CD4-positive, CD25-positive, alpha-beta regulatory T cell (primary cell): Measurements from ENCODE around the gene FGF12. TPM values are rescaled to one million over a fixed set of nuclear protein-coding genes. Genes with fewer than 3 reads are reported as not detected.

Source experiments
- ATAC-seq, 2 donors: fragments of 150-1000 bp; cut with Tn5 transposase; one replicate each; pipeline ENCODE4 v1.10.0; 2021; ENCODE audit warnings: low read depth in 2 of 2, moderate number of reproducible peaks in 2 of 2, moderate library complexity in 1 of 2
- DNase-seq, 3 donors: peaks; one replicate each; pipeline versions ENCODE4 v3.0.0 to v3.0.0-alpha.2; 2012 to 2022; ENCODE audit warnings: mixed read lengths in 1 of 3
- H3K27ac ChIP-seq: one replicate; pipeline ENCODE4 v1.7.0; 2013; ENCODE audit warnings: mild to moderate bottlenecking, low read length; ENCODE audit not compliant: insufficient read depth, poor library complexity, severe bottlenecking
- H3K27me3 ChIP-seq: one replicate; pipeline ENCODE4 v1.7.0; 2013; ENCODE audit warnings: low read length; ENCODE audit not compliant: control insufficient read depth, insufficient read depth
- H3K36me3 ChIP-seq: one replicate; pipeline ENCODE4 v1.7.0; 2013; ENCODE audit warnings: mild to moderate bottlenecking, low read length, moderate library complexity; ENCODE audit not compliant: control insufficient read depth, insufficient read depth
- H3K4me1 ChIP-seq: 2 replicates; pipeline ENCODE4 v1.7.0; 2013; ENCODE audit warnings: mild to moderate bottlenecking, low read length; ENCODE audit not compliant: insufficient read depth, control insufficient read depth, poor library complexity, severe bottlenecking
- H3K4me3 ChIP-seq: one replicate; pipeline ENCODE4 v1.7.0; 2013; ENCODE audit warnings: low read depth, mild to moderate bottlenecking, low read length, moderate library complexity
- H3K9me3 ChIP-seq, 2 experiments: 1 replicate in 1 of 2; 2 replicates in 1 of 2; pipeline ENCODE4 v1.7.0; 2013; ENCODE audit warnings: low read length in 2 of 2, mild to moderate bottlenecking in 1 of 2, moderate library complexity in 1 of 2; ENCODE audit not compliant: control insufficient read depth in 2 of 2
- H3K27ac Mint-ChIP-seq, 3 donors: one replicate each; pipeline ENCODE4 v1.8.0; 2020 to 2022; ENCODE audit warnings: mild to moderate bottlenecking in 3 of 3, mixed read lengths in 3 of 3, moderate library complexity in 2 of 3
- H3K27me3 Mint-ChIP-seq: one replicate; pipeline ENCODE4 v1.8.0; 2022; ENCODE audit warnings: mild to moderate bottlenecking, mixed read lengths
- H3K36me3 Mint-ChIP-seq: one replicate; pipeline ENCODE4 v1.8.0; 2020; ENCODE audit warnings: mixed read lengths
- H3K4me1 Mint-ChIP-seq, 4 donors: one replicate each; pipeline ENCODE4 v1.8.0; 2020 to 2022; ENCODE audit warnings: mixed read lengths in 4 of 4, mild to moderate bottlenecking in 1 of 4
- H3K4me3 Mint-ChIP-seq, 4 donors: one replicate each; pipeline ENCODE4 v1.8.0; 2020 to 2022; ENCODE audit warnings: mild to moderate bottlenecking in 4 of 4, mixed read lengths in 4 of 4, moderate library complexity in 3 of 4
- H3K9me3 Mint-ChIP-seq, 7 donors: one replicate each; pipeline ENCODE4 v1.8.0; 2020 to 2022; ENCODE audit warnings: mixed read lengths in 7 of 7, mild to moderate bottlenecking in 3 of 7, moderate library complexity in 2 of 7
- polyA plus RNA-seq, 4 donors: library from polyadenylated mRNA; unstranded; fragments of 300-500 nt; fragmentation: Illumina TruSeq; gene quantifications; one replicate each; pipeline ENCODE4 v1.2.3, GENCODE V29; 2021
- total RNA-seq: library from RNA; stranded (reverse); gene quantifications from one replicate; pipeline ENCODE4 v1.2.3, GENCODE V29; 2022

FGF12 gene
- total and polyA plus RNA-seq, 5 donors from 2014 or later = not detected

DNA sequence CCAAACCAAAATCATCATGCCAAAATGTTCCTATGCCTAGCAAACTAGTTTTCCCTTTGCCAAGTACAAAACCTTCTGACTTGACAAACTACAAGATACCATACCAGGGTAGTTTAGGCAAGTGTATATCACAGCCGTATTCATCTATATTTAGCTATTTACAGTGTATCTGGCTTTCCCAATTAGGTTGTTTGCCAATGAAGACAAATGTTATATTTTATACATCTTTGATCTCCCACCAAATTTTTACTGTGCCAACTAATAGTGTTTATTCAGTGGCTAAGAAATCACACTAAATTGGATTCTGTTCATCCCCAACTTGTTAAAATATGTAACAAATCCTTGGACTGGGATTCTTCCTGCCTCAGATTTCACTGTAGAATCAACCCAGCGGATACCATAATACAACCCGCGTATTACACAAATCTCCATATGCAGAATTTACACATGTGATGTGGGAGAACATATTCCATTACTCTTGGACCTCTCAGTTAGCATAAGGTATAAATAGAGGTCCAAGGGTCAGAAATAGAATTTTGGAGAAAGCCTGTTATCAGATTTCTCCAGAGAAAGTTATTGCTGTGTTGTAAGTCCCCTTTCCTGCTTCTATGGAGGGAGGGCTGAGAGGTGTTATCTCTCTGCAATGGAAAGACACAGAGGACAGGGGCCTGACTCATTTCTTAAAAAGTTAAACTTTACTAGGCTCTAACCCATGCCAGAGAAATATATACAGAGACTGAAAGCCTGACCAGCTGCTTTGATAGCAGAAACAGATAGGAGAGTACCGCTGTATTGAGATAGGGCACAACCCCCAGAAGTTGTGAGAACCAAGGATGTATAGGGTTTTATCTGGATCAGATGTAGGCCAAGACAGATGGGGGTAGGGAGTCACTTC lies 467.0 kb downstream of the FGF12 start:
- Mint-ChIP-seq H3K36me3 (no peaks in the 10 kb centered on the region), H3K9me3 (peaks cover 0 to 10% (median 0%) of the 10 kb centered on the region in 7 donors), H3K27ac (no peak overlapping the region), H3K27me3 (no peaks in the 10 kb centered on the region), H3K4me1 (no peaks in the 10 kb centered on the region), H3K4me3 (no peak overlapping the region)
- Histone ChIP-seq H3K27ac (no peak overlapping the region), H3K36me3 (no peaks in the 10 kb centered on the region), H3K9me3 (peaks cover 0 to 4% of the 10 kb centered on the region in 2 experiments), H3K4me3 (no peak overlapping the region), H3K4me1 (no peaks in the 10 kb centered on the region), H3K27me3 (no peaks in the 10 kb centered on the region)
- ATAC-seq = no peak
- DNase-seq = no peak

DNA sequence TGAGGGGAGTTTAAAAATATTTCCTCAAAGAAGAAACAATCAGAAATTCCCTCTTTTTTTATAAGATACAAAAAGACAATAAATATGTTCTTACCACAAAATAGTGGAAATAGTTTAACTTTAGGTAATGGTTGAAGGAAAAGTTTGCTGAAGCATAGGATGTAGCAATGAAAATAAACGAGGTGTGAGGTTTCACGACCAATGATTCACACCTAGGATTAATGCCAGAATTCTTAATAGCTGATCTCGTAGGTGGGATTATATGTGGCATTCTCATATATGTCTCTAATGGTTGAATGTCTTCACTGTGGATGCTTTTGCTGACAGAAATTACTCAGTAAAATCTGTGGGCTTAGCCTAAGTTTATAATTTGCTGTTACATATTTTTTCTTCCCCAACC lies 467.7 kb downstream of the FGF12 start:
- Mint-ChIP-seq H3K36me3 (no peaks in the 10 kb centered on the region), H3K4me1 (no peaks in the 10 kb centered on the region), H3K27ac (no peak overlapping the region), H3K9me3 (peaks cover 0 to 10% (median 2%) of the 10 kb centered on the region in 7 donors), H3K27me3 (no peaks in the 10 kb centered on the region), H3K4me3 (no peak overlapping the region)
- no peak overlapping the region for H3K4me3 ChIP-seq
- peaks cover 0 to 4% of the 10 kb centered on the region in 2 experiments for H3K9me3 ChIP-seq
- no peaks in the 10 kb centered on the region for H3K36me3 ChIP-seq
- ATAC-seq (no peak), DNase-seq (no peak)
- H3K27me3 ChIP-seq = no peaks in the 10 kb centered on the region
- H3K27ac ChIP-seq = no peak overlapping the region
- H3K4me1 ChIP-seq = no peaks in the 10 kb centered on the region

DNA sequence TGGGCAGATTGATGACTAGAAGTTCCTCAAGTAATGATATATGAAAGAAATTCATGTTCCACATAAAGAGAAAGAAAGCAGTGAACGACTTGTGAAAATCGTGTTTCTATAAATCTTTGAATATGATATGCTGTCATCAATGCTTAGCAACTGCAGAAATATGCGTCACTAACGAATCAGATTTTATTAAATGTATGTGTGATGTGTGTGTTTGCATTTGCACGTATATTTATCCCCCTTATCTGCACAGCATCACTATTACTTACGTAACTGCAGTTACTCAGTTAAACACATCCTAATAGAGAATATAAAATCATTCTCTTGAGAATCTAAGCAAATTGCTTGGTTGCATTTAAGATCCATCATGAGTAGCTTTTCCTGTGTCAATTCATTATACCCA lies 468.6 kb downstream of the FGF12 start:
- peaks cover 0 to 4% of the 10 kb centered on the region in 2 experiments for H3K9me3 ChIP-seq
- no peak overlapping the region for H3K4me3 ChIP-seq
- no peaks in the 10 kb centered on the region for H3K4me1 ChIP-seq
- H3K4me1 Mint-ChIP-seq = no peaks in the 10 kb centered on the region
- H3K27me3 Mint-ChIP-seq = no peaks in the 10 kb centered on the region
- DNase-seq (no peak), ATAC-seq (no peak)
- no peak overlapping the region for H3K27ac ChIP-seq
- no peak overlapping the region for H3K27ac Mint-ChIP-seq
- peaks cover 0 to 10% (median 2%) of the 10 kb centered on the region in 7 donors for H3K9me3 Mint-ChIP-seq
- no peaks in the 10 kb centered on the region for H3K27me3 ChIP-seq
- no peaks in the 10 kb centered on the region for H3K36me3 ChIP-seq
- no peak overlapping the region for H3K4me3 Mint-ChIP-seq
- no peaks in the 10 kb centered on the region for H3K36me3 Mint-ChIP-seq

- H3K4me3 ChIP-seq = no peak overlapping the region
- no peaks in the 10 kb centered on the region for H3K4me1 ChIP-seq
- peaks cover 0 to 2% of the 10 kb centered on the region in 2 experiments for H3K9me3 ChIP-seq
- ATAC-seq = no peak
- no peak for DNase-seq
- no peak overlapping the region for H3K4me3 Mint-ChIP-seq
- no peaks in the 10 kb centered on the region for H3K36me3 Mint-ChIP-seq
- no peak overlapping the region for H3K27ac Mint-ChIP-seq
- H3K27ac ChIP-seq = no peak overlapping the region
- H3K27me3 ChIP-seq = no peaks in the 10 kb centered on the region
- H3K36me3 ChIP-seq = no peaks in the 10 kb centered on the region
- H3K27me3 Mint-ChIP-seq = no peaks in the 10 kb centered on the region
- peaks cover 0 to 5% (median 2%) of the 10 kb centered on the region in 7 donors for H3K9me3 Mint-ChIP-seq
- no peaks in the 10 kb centered on the region for H3K4me1 Mint-ChIP-seq
Measured at GRCh38 chr3:192255839-192256238, 471.5 kb downstream of the FGF12 start.

DNA sequence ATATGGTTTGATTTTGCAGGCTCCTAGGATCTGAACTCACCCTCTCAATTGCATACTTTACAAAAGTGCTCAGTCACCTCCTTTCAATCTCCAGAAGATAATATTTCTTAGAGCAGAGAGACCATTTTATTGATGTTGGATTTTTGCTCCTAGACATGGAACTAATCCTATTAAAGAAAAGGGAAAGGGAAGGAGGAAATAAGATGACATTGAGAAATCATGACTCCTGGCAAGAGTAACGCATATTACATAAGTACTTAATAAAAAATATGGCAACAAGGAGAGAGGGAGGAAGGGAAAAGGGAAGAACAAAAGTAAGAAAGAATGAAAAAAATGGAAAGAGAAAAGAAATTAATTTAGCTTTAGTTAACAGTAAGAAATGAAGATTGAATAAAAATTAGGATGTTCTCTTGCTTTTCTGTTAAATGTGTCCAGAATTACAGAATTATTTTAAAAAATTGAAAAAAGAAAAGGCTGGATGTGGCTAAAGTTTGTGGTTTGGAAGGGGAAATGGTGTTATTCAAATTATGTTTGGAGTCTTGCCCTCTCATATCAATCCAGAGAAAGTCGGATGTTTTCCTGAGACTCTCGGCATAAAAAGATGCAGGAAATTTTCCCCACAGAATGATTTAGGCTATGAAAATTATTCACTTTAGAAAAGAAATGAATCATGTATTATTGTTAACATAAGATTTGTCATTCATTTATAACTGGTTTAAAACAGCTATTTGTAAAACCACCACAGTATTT lies 474.0 kb downstream of the FGF12 start:
- Mint-ChIP-seq H3K9me3 (peaks cover 0 to 6% (median 1%) of the 10 kb centered on the region in 7 donors), H3K4me3 (no peak overlapping the region), H3K27me3 (no peaks in the 10 kb centered on the region), H3K27ac (no peak overlapping the region), H3K36me3 (no peaks in the 10 kb centered on the region), H3K4me1 (no peaks in the 10 kb centered on the region)
- Histone ChIP-seq H3K27ac (no peak overlapping the region), H3K36me3 (no peaks in the 10 kb centered on the region), H3K4me3 (no peak overlapping the region), H3K9me3 (no peaks in the 10 kb centered on the region), H3K4me1 (no peaks in the 10 kb centered on the region), H3K27me3 (no peaks in the 10 kb centered on the region)
- DNase-seq (no peak), ATAC-seq (no peak)

- no peaks in the 10 kb centered on the region for H3K36me3 ChIP-seq
- H3K4me1 Mint-ChIP-seq = no peaks in the 10 kb centered on the region
- no peaks in the 10 kb centered on the region for H3K27me3 Mint-ChIP-seq
Measured at GRCh38 chr3:192249516-192249915, 477.8 kb downstream of the FGF12 start.

DNA sequence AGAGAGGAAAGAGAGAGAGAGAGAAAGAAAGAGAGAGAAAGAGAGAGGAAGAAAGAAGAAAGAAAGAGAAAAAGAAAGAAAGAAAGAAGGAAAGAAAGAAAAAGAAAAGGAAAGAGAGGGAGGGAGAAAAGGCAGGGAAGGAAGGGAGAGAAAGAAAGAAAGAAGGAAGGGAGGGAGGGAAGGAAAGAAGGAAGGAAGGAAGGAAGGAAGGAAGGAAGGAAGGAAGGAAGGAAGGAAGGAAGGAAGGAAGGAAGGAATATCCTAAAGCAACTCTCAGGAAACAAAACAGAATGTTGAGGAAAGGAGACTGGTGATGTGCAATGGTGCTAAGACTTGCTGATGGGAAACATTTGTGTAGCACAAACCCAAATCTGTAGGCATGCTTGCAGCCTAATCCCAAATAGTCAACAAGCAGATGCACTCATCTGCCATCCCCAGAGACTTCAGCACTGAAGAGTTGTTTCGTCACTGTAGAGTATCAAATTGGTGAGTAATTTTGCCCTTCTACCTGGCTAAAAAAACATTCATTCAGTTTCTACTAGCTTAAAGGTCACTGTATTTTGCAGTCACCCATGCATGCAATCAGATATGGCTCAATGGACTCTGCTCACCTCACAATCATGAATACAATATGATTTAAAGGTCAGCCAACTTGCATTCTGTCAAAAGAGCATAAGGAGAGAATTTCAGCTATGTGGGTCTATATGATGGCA lies 480.3 kb downstream of the FGF12 start:
- Histone ChIP-seq H3K9me3 (no peaks in the 10 kb centered on the region), H3K27me3 (no peaks in the 10 kb centered on the region), H3K27ac (no peak overlapping the region), H3K36me3 (no peaks in the 10 kb centered on the region), H3K4me3 (no peak overlapping the region), H3K4me1 (no peaks in the 10 kb centered on the region)
- DNase-seq (no peak), ATAC-seq (no peak)
- Mint-ChIP-seq H3K4me3 (no peak overlapping the region), H3K9me3 (peaks cover 0 to 4% (median 0%) of the 10 kb centered on the region in 7 donors), H3K27me3 (no peaks in the 10 kb centered on the region), H3K36me3 (no peaks in the 10 kb centered on the region), H3K4me1 (no peaks in the 10 kb centered on the region), H3K27ac (no peak overlapping the region)

More at GRCh38 chr3:192249516-192249915, 477.8 kb downstream of the FGF12 start:
- Mint-ChIP-seq H3K36me3 (no peaks in the 10 kb centered on the region), H3K4me3 (no peak overlapping the region), H3K27ac (no peak overlapping the region), H3K9me3 (peaks cover 0 to 4% (median 0%) of the 10 kb centered on the region in 7 donors)
- H3K27me3 ChIP-seq = no peaks in the 10 kb centered on the region
- no peak for ATAC-seq
- no peak overlapping the region for H3K4me3 ChIP-seq
- H3K9me3 ChIP-seq = no peaks in the 10 kb centered on the region
- DNase-seq = no peak
- H3K27ac ChIP-seq = no peak overlapping the region
- H3K4me1 ChIP-seq = no peaks in the 10 kb centered on the region
